Keratinocyte (primary cell): ENCODE results near the gene EXD3. TPM values are rescaled to one million over a fixed set of nuclear protein-coding genes. Genes with fewer than 3 reads are reported as not detected.

Experiments used
- DNase-seq: peaks from one replicate; pipeline ENCODE4 v3.0.0-alpha.2; 2011; ENCODE audit warnings: low read depth, missing footprints, low spot score
- FAIRE-seq: peaks from 2 replicates; lab custom pipeline; 2011; peaks lifted over from hg19 to GRCh38; lab: Jason Lieb, UNC
- H2AFZ ChIP-seq: 2 replicates; pipeline ENCODE4 v1.6.0; 2012; ENCODE audit warnings: low read length, control low read depth, inconsistent platforms; ENCODE audit not compliant: control insufficient read depth
- H3K27ac ChIP-seq: 2 replicates; pipeline ENCODE4 v1.5.1; 2011; ENCODE audit warnings: low read length; ENCODE audit not compliant: control insufficient read depth, insufficient read depth
- H3K27me3 ChIP-seq: 3 replicates; pipeline ENCODE4 v1.6.0; 2011; ENCODE audit warnings: low read length; ENCODE audit not compliant: control insufficient read depth, insufficient read depth; ENCODE audit errors: extremely low read depth
- H3K36me3 ChIP-seq, 2 experiments: 2 replicates in 1 of 2; 3 replicates in 1 of 2; pipeline ENCODE4 v1.5.1; 2011; ENCODE audit warnings: low read length in 2 of 2, mild to moderate bottlenecking in 1 of 2; ENCODE audit not compliant: control insufficient read depth in 2 of 2, insufficient read depth in 2 of 2; ENCODE audit errors: extremely low read depth in 1 of 2
- H3K4me1 ChIP-seq: 3 replicates; pipeline ENCODE4 v1.5.1; 2011; ENCODE audit warnings: low read length; ENCODE audit not compliant: control insufficient read depth, insufficient read depth; ENCODE audit errors: extremely low read depth
- H3K4me2 ChIP-seq: 3 replicates; pipeline ENCODE4 v1.6.0; 2011; ENCODE audit warnings: low read depth, low read length; ENCODE audit not compliant: control insufficient read depth, insufficient read depth; ENCODE audit errors: extremely low read depth
- H3K4me3 ChIP-seq, 3 experiments: fragments of 200-600 bp in 1 of 3; sonication (generic) in 1 of 3; 2 replicates in 2 of 3; 3 replicates in 1 of 3; pipeline ENCODE4 v1.5.1; 2011 to 2016; ENCODE audit warnings: low read length in 3 of 3, mild to moderate bottlenecking in 3 of 3, control low read depth in 2 of 3, inconsistent platforms in 1 of 3, low read depth in 1 of 3, mixed read lengths in 1 of 3, mixed run types in 1 of 3, moderate library complexity in 1 of 3; ENCODE audit not compliant: control insufficient read depth in 2 of 3, insufficient read depth in 2 of 3; ENCODE audit errors: extremely low read depth in 1 of 3
- H3K79me2 ChIP-seq: 2 replicates; pipeline ENCODE4 v1.6.0; 2012; ENCODE audit warnings: low read length; ENCODE audit not compliant: control insufficient read depth, insufficient read depth
- H3K9ac ChIP-seq: 3 replicates; pipeline ENCODE4 v1.6.0; 2011; ENCODE audit warnings: low read length; ENCODE audit not compliant: control insufficient read depth, insufficient read depth; ENCODE audit errors: extremely low read depth
- H3K9me1 ChIP-seq: 3 replicates; pipeline ENCODE4 v1.6.0; 2011; ENCODE audit warnings: low read length; ENCODE audit not compliant: control insufficient read depth, insufficient read depth; ENCODE audit errors: extremely low read depth
- H3K9me3 ChIP-seq: 2 replicates; pipeline ENCODE4 v1.5.1; 2012; ENCODE audit warnings: low read depth, low read length; ENCODE audit not compliant: control insufficient read depth
- H4K20me1 ChIP-seq: 3 replicates; pipeline ENCODE4 v1.6.0; 2011; ENCODE audit warnings: low read length; ENCODE audit not compliant: control insufficient read depth, insufficient read depth; ENCODE audit errors: extremely low read depth
- CTCF ChIP-seq, 3 experiments: IDR thresholded peaks in 1 of 3; conservative IDR thresholded peaks in 1 of 3; optimal IDR thresholded peaks in 1 of 3; 2 replicates in 2 of 3; 3 replicates in 1 of 3; pipeline versions ENCODE3 to v1.5.1; 2011; ENCODE audit warnings: low read length in 3 of 3, mild to moderate bottlenecking in 3 of 3, moderate library complexity in 2 of 3, control low read depth in 1 of 3, inconsistent platforms in 1 of 3; ENCODE audit not compliant: insufficient read depth in 2 of 3; ENCODE audit errors: extremely low read depth in 1 of 3
- EZH2 ChIP-seq: IDR thresholded peaks from one replicate; pipeline ENCODE4 v1.6.1; 2012; ENCODE audit warnings: inconsistent platforms, mild to moderate bottlenecking, low read length, moderate library complexity
- dilution Hi-C: fragments of 300-500 bp; cut with MboI; formaldehyde crosslinking; loops from one replicate; pipeline ENCODE4 v1.7.0; 2020; ENCODE audit warnings: low sequenced_read_pairs; ENCODE audit not compliant: extremely low pct_ligation_motif_present
- polyA plus RNA-seq, 5 experiments: library from polyadenylated mRNA; depleted of rRNA in 3 of 5; stranded (reverse) in 3 of 5; stranded (forward) in 1 of 5; unstranded in 1 of 5; fragments of >200 nt; gene quantifications; 1 replicate in 1 of 5; 2 replicates in 3 of 5; 3 replicates in 1 of 5; pipeline versions ENCODE4 v1.2.1 to v1.2.3, GENCODE V29; 2011 to 2012; ENCODE audit warnings: missing spikeins in 2 of 5, low read depth in 1 of 5, low replicate concordance in 1 of 5

Gene EXD3
- polyA plus RNA-seq, 1 donor (not counting 4 experiments of a cell fraction or from before 2014, with no cell fraction given): 1.5 TPM

DNA sequence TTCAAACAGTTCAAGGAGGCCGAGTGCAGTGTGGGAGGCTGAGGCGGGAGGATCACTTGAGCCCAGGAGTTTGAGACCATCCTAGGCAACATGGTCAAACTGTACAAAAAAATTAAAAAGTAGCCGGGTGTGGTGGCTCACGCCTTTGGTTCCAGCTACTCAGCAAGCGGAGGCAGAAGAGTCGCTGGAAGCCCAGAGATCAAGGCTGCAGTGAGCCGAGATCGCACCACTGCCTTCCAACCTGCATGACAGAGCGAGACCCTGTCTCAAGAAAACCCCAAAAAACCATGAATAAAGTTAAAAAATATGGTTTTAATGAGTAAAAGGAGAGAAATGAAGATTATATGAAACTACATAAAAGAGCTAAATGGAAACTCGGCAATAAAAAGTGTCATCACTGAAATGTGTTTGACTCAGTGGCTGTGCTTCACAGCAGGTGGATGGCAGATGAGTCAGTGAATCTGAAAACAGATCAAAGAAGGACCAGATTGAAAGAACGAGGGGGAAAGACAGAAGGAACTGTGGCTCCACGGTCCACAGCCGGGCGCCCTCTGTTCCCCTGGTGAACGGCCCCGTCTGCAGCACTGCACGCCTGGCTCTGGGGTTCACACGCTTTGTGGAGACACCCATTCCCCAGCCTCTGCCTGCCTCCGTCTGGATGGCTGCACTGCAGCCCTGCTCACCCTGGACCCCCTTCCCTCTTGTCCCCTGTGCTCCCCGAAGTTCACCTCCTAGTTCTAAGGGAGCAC, 25.1 kb downstream of the EXD3 start:
- no peaks in the 10 kb centered on the region for H4K20me1 ChIP-seq
- no peaks in the 10 kb centered on the region for H3K4me1 ChIP-seq
- no peak overlapping the region for H3K9ac ChIP-seq
- H3K27me3 ChIP-seq: no peaks in the 10 kb centered on the region
- no peak for TF ChIP-seq CTCF (optimal IDR thresholded peaks at IDR 0.05 in 1 of 3, IDR thresholded peaks at IDR 0.05 in 1 of 3, conservative IDR thresholded peaks at IDR 0.05 in 1 of 3; ENCODE audit: extremely low read depth in 1 of 3, insufficient read depth in 2 of 3, low read length in 3 of 3)
- TF ChIP-seq EZH2: no peak
- no peak overlapping the region for H2AFZ ChIP-seq
- dilution Hi-C loops: no loop called here
- DNase-seq (no peak), FAIRE-seq (no peak)
- no peak overlapping the region for H3K4me3 ChIP-seq
- H3K4me2 ChIP-seq: no peak overlapping the region
- H3K9me3 ChIP-seq: no peaks in the 10 kb centered on the region
- H3K79me2 ChIP-seq: no peaks in the 10 kb centered on the region
- H3K36me3 ChIP-seq: no peaks in the 10 kb centered on the region
- no peak overlapping the region for H3K27ac ChIP-seq
- H3K9me1 ChIP-seq: no peaks in the 10 kb centered on the region

- TF ChIP-seq CTCF (optimal IDR thresholded peaks at IDR 0.05 in 1 of 3, IDR thresholded peaks at IDR 0.05 in 1 of 3, conservative IDR thresholded peaks at IDR 0.05 in 1 of 3; ENCODE audit: extremely low read depth in 1 of 3, insufficient read depth in 2 of 3, low read length in 3 of 3) (no peak), EZH2 (no peak)
- no peaks in the 10 kb centered on the region for H3K27me3 ChIP-seq
- dilution Hi-C loops: no loop called here
- no peak overlapping the region for H2AFZ ChIP-seq
- no peaks in the 10 kb centered on the region for H3K9me3 ChIP-seq
- no peaks in the 10 kb centered on the region for H3K4me1 ChIP-seq
- no peak overlapping the region for H3K4me2 ChIP-seq
- no peaks in the 10 kb centered on the region for H3K79me2 ChIP-seq
- H3K4me3 ChIP-seq: no peak overlapping the region
- no peak for DNase-seq
- H3K27ac ChIP-seq: no peak overlapping the region
- no peak for FAIRE-seq
- H4K20me1 ChIP-seq: no peaks in the 10 kb centered on the region
- no peak overlapping the region for H3K9ac ChIP-seq
- H3K9me1 ChIP-seq: no peaks in the 10 kb centered on the region
- no peaks in the 10 kb centered on the region for H3K36me3 ChIP-seq
Measured at GRCh38 chr9:137396634-137397367, 26.2 kb downstream of the EXD3 start.
